HG02884 (cell line): ENCODE measurements around the gene ANKRD28.
"Not testable (repeated sequence)": the region's sequence is repeated elsewhere in the genome, so short reads cannot be mapped to it uniquely, and the experiment has no call there.

Experiments used
- ATAC-seq: cut with Tn5 transposase; IDR thresholded peaks from one replicate; pipeline ENCODE4 v1.9.1; 2021; ENCODE audit warnings: mild to moderate bottlenecking, moderate library complexity; ENCODE audit not compliant: unreplicated experiment

Gene ANKRD28

DNA sequence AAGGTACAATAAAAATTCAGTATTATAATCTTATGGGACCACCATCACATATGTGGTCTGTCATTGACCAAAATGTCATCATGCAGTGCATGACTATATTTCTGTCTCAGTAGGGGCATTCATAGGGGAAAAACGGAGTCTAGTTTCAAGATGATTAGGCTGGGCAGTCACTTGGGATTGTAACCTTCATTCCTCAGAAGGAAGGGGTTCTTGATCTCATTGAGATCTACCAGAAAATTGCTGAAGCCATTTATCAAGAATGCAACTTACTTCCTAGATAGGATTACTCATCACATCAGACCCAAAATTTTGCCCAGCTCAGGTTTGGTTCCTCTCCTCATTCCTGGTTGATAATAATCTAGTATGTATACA lies 158.9 kb downstream of the ANKRD28 start:
- no peak for ATAC-seq

- no peak for ATAC-seq
Observed at GRCh38 chr3:15638193-15638890, 159.4 kb downstream of the ANKRD28 start.

DNA sequence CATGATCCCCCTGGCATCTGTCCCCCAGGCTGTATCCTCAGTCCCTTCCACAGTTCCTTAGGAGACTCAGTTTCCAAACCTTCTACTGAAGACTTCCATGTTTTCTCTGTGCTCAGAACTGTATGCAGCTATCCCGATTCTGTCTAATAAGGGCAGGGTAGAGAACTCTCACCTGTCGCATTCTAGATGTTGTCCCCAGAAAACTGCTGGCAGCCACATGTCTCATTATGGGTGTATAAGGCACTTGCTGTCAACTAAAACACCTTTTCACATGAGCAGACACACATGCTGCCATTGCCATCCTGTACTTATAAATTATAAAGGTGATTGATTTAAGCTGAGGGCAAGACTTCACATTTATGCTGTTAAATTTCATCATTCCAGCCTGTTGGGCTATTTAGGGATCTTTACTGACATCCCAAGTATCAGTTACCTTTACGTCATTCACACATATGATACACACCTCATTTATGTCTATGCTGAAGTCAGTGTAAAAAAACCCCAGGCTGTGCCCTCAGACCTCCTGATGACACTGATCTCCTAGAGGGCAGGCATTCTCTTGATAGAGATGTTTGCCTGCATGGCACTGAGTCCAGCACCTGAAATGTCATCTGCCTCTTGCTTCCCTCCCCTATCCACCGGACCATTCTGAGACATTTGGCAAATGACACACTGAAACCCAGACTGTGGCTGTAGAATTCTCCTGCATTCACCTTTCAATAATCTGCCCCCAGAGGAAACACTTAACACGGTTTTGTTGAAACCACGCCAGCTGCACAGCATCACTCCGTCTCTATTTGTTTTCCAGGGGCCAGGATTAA lies 160.4 kb downstream of the ANKRD28 start:
- ATAC-seq: no peak

- no peak for ATAC-seq
Observed at GRCh38 chr3:15636028-15636709, 161.6 kb downstream of the ANKRD28 start.

GRCh38 chr3:15635121-15635661 lies 162.6 kb downstream of the ANKRD28 start:
- no peak for ATAC-seq

DNA sequence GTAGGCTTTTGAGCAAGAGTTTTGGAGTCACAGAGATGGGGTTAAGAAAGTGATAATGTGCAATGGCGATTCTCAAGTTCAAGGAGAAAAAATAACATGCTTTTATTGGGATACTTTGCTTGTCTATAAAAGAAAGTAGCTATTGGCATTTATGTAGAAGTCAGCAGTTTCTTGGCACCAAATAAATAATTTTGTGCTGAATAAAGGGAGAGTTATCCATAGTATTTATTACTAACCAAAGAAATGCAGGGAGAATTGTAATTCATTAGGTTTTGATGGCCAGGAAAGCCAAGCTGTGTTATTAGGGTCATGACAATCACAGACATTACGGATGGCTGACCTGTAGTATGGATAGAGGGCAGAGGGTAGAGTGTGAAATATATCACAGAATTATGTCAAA lies 163.1 kb downstream of the ANKRD28 start:
- no peak for ATAC-seq

DNA sequence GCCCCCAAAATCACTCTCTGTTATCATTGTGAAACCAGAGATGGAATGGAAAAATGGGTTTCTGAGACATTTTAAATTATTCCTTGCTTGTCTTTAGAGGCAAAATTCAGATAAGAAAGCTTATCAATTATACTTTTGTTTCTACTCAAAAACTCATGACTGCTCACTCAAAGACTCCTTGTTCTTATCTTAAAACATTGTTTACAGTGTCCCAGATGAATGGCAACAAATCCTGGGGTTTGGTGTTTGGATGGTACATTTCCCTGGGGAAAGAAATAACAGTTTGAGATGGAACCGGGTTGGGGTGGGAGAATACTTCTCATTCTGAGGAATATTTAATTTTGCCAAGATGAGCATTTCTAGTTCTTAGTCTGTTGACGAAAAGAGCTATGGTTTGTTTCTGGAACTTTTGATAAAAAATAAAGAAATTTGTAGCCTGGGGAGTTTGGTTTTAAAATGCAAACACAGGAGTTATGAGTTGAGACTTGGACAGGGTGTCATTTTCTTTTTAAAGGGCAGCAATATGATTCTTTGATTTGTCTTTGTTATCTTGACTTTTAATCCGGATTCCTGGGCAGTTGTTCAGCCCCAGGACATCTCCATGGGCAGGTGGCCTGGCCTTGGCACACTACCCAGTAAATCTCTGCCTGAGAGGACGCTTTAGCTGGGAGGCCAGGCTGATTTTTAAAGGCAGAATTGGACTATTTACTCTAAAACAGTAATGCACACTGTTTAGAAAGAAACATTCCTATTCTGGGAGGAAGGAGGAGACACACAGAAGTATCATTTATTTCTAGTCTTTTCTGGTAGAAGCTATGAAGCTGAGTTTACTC lies 163.8 kb downstream of the ANKRD28 start:
- ATAC-seq: no peak

- no peak for ATAC-seq
Observed at GRCh38 chr3:15633159-15633558, 164.6 kb downstream of the ANKRD28 start.

DNA sequence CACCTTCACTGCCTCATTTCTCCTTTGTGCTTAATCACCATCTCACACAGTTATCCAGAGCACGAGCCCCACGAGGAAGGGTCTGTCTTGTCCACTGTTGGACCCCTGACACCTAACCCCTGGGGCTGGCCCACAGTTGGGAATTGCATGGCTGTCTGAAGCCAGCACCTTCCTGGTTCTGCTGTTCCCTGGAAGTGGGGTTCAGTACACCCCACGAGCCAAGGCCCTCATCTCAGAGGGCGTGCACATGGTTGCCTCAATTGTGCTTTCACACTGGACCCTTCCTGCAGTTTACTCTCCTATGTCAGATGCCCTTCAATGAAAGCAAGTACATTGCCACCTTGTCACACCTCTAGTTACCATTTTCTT lies 165.6 kb downstream of the ANKRD28 start:
- ATAC-seq: no peak

DNA sequence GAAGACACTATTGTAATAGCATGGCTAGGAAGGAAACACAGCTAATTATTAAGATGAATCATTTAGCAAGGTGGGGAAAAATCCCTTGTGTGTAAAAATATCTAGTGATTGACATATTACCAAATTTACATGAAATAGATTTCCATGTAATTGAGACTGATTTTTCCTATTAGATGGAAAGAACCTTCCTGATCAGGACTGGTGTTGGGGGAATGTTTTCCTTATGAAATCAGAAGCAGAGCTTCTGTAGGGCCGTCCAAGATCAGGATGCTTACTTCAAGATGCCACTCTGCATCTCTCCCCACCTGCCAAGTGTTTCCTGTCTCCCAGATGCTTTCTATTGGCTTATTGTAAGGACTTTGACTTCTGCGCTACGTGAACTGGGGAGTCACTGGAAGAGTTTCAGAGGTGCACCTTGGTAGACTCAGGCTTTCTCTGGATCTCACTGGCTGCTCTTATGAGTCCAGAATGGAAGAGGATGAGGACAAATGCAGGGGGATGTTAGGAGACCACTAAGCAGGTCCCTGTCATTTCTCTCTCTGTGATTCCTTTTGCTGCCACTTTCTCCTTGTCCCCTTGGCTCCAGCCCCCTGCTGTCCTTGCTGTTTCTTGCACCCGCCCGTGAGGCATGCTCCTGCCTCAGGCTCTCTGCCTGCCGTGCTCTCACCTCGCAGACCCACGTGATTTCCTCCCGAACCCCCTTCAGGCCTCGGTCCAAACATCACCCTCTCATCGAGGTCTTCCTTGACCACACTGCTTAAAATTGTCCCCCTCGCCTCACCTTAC lies 166.2 kb downstream of the ANKRD28 start:
- ATAC-seq: no peak

GRCh38 chr3:15630646-15631350 lies 167.0 kb downstream of the ANKRD28 start:
- ATAC-seq: peak; percentile 69

DNA sequence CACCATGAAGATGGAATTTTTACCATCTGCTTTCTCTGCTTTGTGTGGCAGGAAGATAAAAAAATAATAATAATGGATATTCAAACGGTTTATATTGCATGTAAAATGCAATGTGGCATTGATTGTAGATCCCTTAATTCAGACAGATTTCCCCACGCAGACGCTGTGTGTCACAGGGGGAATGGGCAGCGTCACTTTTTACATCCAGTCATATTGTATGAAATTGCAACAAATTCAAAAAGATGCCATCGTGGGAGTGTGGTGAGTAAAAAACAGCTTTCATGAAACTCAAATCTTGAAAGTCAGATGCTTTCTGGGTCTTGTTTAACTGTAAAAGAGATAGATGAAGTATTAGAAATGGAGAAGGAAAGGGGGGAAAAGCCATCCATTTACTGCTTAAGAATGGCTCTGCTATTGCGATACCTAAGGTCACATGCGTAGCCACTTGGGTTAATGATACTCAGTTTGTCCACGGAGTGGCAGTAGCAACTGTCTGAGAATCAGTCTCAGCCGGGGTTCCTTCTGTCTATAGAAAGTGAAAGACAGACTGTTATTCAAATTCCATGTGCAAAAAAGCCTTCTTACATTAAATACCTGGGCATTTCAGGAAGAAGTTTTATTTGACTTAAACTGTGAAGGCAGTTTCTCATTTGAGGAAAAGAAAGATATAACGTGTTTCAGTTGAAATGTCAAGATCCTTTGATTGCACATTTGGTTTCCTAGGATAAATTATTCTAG lies 167.8 kb downstream of the ANKRD28 start:
- peak; percentile 92 for ATAC-seq

DNA sequence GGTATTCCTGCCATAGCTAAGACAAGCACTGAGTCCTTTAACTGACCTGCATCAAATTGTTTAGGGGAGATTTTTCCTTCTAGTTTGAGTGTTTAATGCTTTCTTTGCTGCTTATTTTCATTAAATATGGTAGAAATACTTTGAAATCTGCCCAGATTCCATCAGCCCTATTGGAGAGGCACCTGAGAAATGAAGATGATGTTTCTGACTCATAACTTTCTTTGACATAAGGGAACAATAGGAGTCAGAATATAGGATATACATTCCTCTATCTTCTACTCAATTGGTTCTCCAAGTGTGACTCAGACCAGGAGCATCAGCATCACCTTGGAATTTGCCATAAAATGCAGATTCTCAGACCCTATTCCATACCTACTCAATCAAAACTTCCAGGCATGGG lies 168.8 kb downstream of the ANKRD28 start:
- no peak for ATAC-seq

DNA sequence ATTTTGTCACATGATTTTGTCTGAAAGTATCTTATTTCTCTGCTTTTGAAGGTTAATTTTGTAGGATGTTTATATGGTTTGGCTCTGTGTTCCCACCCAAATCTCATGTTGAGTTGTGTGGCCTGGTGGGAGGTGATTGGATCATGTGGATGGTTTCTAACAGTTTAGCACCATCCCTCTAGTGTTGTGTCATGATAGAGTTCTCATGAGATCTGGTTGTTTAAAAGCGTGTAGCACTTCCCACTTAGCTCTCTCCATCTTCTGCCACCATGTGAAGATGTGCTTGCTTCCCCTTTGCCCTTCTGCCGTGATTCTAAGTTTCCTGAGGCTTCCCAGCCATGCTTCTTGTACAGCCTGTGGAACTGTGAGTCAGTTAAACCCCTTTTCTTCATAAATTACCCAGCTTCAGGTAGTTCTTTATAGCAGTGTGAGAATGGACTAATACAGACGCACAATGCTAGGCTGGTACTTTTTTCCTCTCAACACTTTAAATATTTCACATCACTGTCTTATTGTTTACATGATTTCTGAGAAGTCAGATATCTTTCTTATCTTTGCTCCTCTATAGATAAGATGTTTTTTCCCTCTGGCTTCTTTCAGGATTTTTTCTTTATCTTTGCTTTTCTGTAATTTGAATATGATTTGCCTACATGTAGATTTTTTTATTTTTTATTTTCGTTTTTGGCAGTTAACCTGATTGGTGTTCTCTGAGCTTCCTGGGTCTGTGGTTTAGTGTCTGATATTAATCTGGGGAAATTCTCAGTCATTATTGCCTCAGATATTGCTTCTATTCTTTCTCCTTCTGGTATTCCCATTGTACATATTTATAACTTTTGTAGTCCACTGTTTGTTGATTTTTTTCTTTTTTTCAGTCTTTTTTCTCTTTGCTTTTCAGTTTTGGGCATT lies 174.0 kb downstream of the ANKRD28 start:
- ATAC-seq: no peak

- not testable (repeated sequence) for ATAC-seq
Observed at GRCh38 chr3:15619659-15620464, 177.9 kb downstream of the ANKRD28 start.
